SK-N-SH (cell line): ENCODE data around the gene HOXA1.

Experiments
- GABPA ChIP-seq: IDR thresholded peaks from 2 replicates; pipeline ENCODE4 v1.4.0; 2012; ENCODE audit warnings: low read depth, mild to moderate bottlenecking
- MEF2A ChIP-seq: IDR thresholded peaks from 2 replicates; pipeline ENCODE4 v1.4.0; 2012; ENCODE audit warnings: low read depth, borderline replicate concordance
- POLR2AphosphoS5 ChIP-seq: IDR thresholded peaks from 2 replicates; pipeline ENCODE4 v1.6.1; 2012; ENCODE audit warnings: low read depth, low read length
- TF ChIP-seq, protein P1 (sequence below): fragments of 200-600 bp; sonication (generic); IDR thresholded peaks from 2 replicates; pipeline ENCODE4 v1.6.1; 2017; ENCODE audit warnings: antibody characterized with exemption, mild to moderate bottlenecking, moderate library complexity

GRCh38 chr7:27091941-27092818, 3.6 kb downstream of the HOXA1 start:
- TF ChIP-seq, protein P1, sequence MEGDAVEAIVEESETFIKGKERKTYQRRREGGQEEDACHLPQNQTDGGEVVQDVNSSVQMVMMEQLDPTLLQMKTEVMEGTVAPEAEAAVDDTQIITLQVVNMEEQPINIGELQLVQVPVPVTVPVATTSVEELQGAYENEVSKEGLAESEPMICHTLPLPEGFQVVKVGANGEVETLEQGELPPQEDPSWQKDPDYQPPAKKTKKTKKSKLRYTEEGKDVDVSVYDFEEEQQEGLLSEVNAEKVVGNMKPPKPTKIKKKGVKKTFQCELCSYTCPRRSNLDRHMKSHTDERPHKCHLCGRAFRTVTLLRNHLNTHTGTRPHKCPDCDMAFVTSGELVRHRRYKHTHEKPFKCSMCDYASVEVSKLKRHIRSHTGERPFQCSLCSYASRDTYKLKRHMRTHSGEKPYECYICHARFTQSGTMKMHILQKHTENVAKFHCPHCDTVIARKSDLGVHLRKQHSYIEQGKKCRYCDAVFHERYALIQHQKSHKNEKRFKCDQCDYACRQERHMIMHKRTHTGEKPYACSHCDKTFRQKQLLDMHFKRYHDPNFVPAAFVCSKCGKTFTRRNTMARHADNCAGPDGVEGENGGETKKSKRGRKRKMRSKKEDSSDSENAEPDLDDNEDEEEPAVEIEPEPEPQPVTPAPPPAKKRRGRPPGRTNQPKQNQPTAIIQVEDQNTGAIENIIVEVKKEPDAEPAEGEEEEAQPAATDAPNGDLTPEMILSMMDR = no peak
- TF ChIP-seq GABPA (no peak), MEF2A (no peak), POLR2AphosphoS5 (no peak)
